Measurements from ENCODE around the gene B4GALT4.

Gene B4GALT4

DNA sequence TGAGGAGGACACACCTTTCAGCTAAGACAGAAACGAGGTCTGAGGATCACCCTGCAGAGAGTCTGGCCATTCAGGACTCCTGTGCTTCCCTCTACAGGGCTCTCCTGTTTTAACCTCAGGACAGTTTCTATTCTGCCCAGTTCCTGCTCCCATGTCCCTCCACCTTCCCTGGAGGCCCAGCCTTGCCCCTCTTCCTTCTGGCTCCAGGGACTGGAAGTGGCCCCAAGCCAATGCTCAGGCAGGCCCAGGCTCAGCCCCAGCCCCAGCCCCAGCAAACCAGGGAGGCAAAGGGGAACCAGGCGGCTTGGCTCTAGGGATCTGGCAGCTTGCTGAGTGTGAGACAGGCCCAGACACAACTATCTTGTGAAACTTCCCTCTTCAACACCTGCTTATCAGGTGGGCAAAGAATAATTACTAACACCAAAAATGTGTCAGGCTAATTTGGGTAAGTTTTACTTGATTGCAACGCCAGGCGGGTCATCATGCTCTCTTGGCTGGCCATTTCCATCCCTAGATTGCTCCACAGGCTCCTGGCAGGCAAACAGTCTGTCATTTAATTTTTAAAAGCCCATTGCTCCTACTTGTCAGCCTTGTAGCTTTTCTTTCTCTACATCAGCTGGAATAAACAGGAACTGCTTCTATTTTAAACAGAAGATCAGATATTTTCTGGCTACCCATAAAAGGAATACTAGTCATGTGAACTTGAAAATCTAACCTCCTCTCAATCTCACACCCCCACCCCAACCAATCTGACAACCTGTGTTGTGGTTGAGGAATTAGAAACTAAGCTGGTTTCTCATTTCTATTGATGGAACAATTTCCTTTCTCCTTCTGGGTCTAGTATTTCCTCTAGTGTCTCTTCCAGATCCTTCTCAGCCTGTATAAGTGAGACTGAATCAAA is 33.8 kb downstream of the B4GALT4 start:
- peaks cover 4 to 16% (median 15%) of the 10 kb centered on the region in 5 donors for H3K36me3 ChIP-seq (ENCODE audit: control insufficient read depth in 5 of 5, insufficient read depth in 5 of 5, low read length in 5 of 5)
- no peak overlapping the region for H3K27ac ChIP-seq (ENCODE audit: low read depth, low read length)
- H3K27me3 ChIP-seq (ENCODE audit: control insufficient read depth in 5 of 5, insufficient read depth in 4 of 5, low read length in 5 of 5) = no peaks in the 10 kb centered on the region
- no peak overlapping the region for H3K4me3 ChIP-seq (ENCODE audit: low read depth in 1 of 5, low read length in 5 of 5)
- H3K9ac ChIP-seq (ENCODE audit: low read length in 5 of 5) = no peak overlapping the region
- H3K4me1 ChIP-seq (ENCODE audit: control insufficient read depth in 5 of 5, insufficient read depth in 5 of 5, low read length in 5 of 5) = peaks cover 0 to 16% (median 4%) of the 10 kb centered on the region in 5 donors
- no peaks in the 10 kb centered on the region for H3K9me3 ChIP-seq (ENCODE audit: control insufficient read depth in 5 of 5, low read length in 5 of 5)

DNA sequence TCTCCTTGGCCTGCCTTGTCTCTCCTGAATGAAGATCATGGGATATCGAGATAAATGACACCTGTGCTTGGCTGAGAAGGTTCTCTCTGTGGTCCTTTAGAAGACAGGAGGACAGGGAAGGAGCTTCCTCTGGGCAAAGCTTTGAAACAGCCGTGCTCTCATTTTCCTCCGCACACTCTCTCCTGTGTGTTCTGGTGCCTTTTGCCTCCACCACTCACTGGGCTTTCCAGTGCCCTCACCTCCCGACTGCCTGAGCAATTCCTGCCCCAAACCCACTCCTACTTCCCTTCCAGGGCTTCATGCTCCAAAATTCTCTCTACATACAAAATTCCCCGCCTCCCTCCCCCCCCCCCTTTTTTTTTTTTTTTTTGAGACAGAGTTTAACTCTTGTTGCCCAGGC is 35.0 kb downstream of the B4GALT4 start:
- Histone ChIP-seq H3K4me1 (ENCODE audit: control insufficient read depth in 5 of 5, insufficient read depth in 5 of 5, low read length in 5 of 5) (peaks cover 0 to 16% (median 4%) of the 10 kb centered on the region in 5 donors), H3K4me3 (ENCODE audit: low read depth in 1 of 5, low read length in 5 of 5) (no peak overlapping the region), H3K9ac (ENCODE audit: low read length in 5 of 5) (no peak overlapping the region), H3K36me3 (ENCODE audit: control insufficient read depth in 5 of 5, insufficient read depth in 5 of 5, low read length in 5 of 5) (peaks cover 0 to 8% (median 7%) of the 10 kb centered on the region in 5 donors), H3K27ac (ENCODE audit: low read depth, low read length) (no peak overlapping the region), H3K9me3 (ENCODE audit: control insufficient read depth in 5 of 5, low read length in 5 of 5) (no peaks in the 10 kb centered on the region), H3K27me3 (ENCODE audit: control insufficient read depth in 5 of 5, insufficient read depth in 4 of 5, low read length in 5 of 5) (no peaks in the 10 kb centered on the region)

DNA sequence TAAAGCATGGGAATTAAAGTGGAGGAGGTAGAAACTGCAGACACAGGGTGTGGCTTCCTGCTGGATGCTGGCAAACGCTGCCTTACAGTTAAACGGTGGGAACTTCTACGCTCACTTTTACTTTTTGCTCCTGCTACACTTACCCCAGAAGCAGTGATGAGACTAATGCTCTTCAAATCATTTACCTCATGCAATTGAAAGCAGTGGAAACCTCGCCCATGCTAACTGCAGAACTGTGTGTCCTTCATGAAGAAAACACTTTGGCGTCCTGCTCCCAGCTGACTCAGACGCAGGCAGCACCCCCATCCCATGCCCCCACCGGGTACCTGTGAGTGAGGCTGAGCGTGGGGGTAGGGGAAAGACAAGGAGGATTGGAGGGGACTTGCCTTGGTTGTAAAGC is 35.5 kb downstream of the B4GALT4 start:
- Histone ChIP-seq H3K4me1 (ENCODE audit: control insufficient read depth in 5 of 5, insufficient read depth in 5 of 5, low read length in 5 of 5) (peaks cover 0 to 16% (median 4%) of the 10 kb centered on the region in 5 donors), H3K9me3 (ENCODE audit: control insufficient read depth in 5 of 5, low read length in 5 of 5) (no peaks in the 10 kb centered on the region), H3K36me3 (ENCODE audit: control insufficient read depth in 5 of 5, insufficient read depth in 5 of 5, low read length in 5 of 5) (peaks cover 0 to 7% (median 5%) of the 10 kb centered on the region in 5 donors), H3K9ac (ENCODE audit: low read length in 5 of 5) (no peak overlapping the region), H3K4me3 (ENCODE audit: low read depth in 1 of 5, low read length in 5 of 5) (no peak overlapping the region), H3K27me3 (ENCODE audit: control insufficient read depth in 5 of 5, insufficient read depth in 4 of 5, low read length in 5 of 5) (no peaks in the 10 kb centered on the region), H3K27ac (ENCODE audit: low read depth, low read length) (no peak overlapping the region)

DNA sequence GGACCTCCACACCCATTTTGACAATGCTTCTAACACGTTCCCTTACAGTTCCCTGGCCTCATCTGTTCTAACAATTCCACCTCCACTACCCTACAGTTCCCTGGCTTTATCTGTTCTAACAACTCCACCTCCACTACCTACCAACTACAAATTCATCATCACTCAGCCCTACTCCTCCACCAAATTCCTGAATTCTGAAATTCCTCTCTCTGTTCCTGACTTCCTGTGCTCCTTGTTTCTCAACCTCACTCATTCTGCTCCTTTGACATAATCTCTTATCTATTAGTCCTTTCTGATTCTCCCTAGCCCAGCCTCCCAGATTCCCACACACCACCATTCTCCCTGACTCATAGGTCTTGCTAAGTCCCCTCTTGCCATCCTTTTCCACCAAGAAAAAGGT is 44.8 kb downstream of the B4GALT4 start:
- H3K9ac ChIP-seq (ENCODE audit: low read length in 5 of 5) = no peak overlapping the region
- no peaks in the 10 kb centered on the region for H3K36me3 ChIP-seq (ENCODE audit: control insufficient read depth in 5 of 5, insufficient read depth in 5 of 5, low read length in 5 of 5)
- H3K27ac ChIP-seq (ENCODE audit: low read depth, low read length) = no peak overlapping the region
- no peak overlapping the region for H3K4me3 ChIP-seq (ENCODE audit: low read depth in 1 of 5, low read length in 5 of 5)
- no peaks in the 10 kb centered on the region for H3K27me3 ChIP-seq (ENCODE audit: control insufficient read depth in 5 of 5, insufficient read depth in 4 of 5, low read length in 5 of 5)
- no peaks in the 10 kb centered on the region for H3K4me1 ChIP-seq (ENCODE audit: control insufficient read depth in 5 of 5, insufficient read depth in 5 of 5, low read length in 5 of 5)
- H3K9me3 ChIP-seq (ENCODE audit: control insufficient read depth in 5 of 5, low read length in 5 of 5) = no peaks in the 10 kb centered on the region

DNA sequence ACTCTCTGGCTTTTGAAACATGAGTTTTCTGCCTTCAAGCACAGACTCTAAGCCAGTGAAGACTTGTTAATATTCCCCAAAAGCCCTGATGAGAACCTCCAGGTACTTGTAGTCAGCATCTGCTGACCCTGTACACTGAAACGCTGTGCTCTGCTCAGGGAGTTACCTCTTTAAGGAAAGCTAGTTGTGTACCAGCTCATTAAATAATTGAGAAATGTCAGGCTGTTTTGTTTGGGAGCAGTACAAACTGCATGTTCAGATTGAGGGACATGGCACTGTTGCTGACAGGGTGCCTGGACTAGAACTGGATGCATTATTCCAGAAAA is 45.6 kb downstream of the B4GALT4 start:
- H3K27me3 ChIP-seq (ENCODE audit: control insufficient read depth in 5 of 5, insufficient read depth in 4 of 5, low read length in 5 of 5) = no peaks in the 10 kb centered on the region
- no peaks in the 10 kb centered on the region for H3K9me3 ChIP-seq (ENCODE audit: control insufficient read depth in 5 of 5, low read length in 5 of 5)
- H3K4me3 ChIP-seq (ENCODE audit: low read depth in 1 of 5, low read length in 5 of 5) = no peak overlapping the region
- no peak overlapping the region for H3K9ac ChIP-seq (ENCODE audit: low read length in 5 of 5)
- H3K4me1 ChIP-seq (ENCODE audit: control insufficient read depth in 5 of 5, insufficient read depth in 5 of 5, low read length in 5 of 5) = no peaks in the 10 kb centered on the region
- H3K36me3 ChIP-seq (ENCODE audit: control insufficient read depth in 5 of 5, insufficient read depth in 5 of 5, low read length in 5 of 5) = no peaks in the 10 kb centered on the region
- H3K27ac ChIP-seq (ENCODE audit: low read depth, low read length) = no peak overlapping the region

DNA sequence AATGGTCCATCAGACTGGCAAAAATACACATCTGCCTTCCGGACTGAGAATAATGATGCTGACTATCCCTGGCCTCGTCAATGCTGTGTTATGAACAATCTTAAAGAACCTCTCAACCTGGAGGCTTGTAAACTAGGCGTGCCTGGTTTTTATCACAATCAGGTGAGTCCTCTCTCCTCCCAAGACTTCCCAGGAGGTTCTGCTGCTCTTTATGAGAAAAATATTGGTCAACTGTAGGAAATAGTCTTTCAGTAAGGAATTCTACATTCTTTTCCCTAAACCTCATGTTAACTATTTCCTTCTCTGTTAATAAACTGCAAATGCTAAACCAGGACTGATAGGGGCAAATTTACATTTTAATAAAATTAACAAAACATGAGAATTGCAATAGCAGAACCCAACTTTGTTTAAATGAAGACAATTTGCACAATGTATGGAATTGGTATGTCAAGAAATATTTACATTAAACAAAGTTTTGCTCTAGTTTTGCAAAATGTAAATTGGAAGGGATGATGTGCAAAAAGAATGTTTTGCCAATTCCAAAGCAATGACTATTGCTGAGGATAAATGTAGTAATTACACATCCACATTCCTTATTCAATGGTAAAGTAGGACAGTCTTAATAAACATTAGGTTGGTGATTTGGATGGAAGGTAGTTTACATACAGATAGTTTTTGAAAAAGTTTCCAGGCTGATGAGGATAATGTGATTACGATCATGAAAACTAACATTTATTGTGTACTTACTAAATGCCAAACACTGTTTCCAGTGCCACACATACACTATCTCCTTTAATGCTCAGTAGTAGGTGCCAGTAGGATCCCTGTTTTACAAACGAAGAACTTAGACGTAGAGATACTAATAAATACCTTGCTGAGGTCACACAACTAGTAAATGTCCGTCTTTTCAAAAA is 46.2 kb downstream of the B4GALT4 start:
- Histone ChIP-seq H3K36me3 (ENCODE audit: control insufficient read depth in 5 of 5, insufficient read depth in 5 of 5, low read length in 5 of 5) (no peaks in the 10 kb centered on the region), H3K9me3 (ENCODE audit: control insufficient read depth in 5 of 5, low read length in 5 of 5) (no peaks in the 10 kb centered on the region), H3K27me3 (ENCODE audit: control insufficient read depth in 5 of 5, insufficient read depth in 4 of 5, low read length in 5 of 5) (no peaks in the 10 kb centered on the region), H3K27ac (ENCODE audit: low read depth, low read length) (no peak overlapping the region), H3K4me1 (ENCODE audit: control insufficient read depth in 5 of 5, insufficient read depth in 5 of 5, low read length in 5 of 5) (no peaks in the 10 kb centered on the region), H3K9ac (ENCODE audit: low read length in 5 of 5) (no peak overlapping the region), H3K4me3 (ENCODE audit: low read depth in 1 of 5, low read length in 5 of 5) (no peak overlapping the region)

DNA sequence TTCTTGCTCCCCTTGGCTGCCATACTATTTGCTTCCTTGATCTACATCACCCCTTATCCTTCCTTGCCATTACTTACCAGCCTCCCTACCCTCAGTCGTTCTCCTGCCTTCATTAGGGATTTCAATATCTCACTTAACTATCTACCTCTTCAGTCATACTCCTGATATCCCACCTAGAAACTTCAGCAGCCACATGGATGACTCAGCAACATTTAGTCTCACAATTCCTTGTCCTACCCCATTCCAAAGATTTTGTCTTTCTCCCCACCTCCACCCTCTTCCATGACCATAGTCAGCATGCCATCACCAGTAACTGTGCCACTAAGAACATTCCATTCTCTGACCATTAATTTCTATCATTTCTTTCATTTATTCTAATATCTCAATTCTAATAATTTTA is 48.9 kb downstream of the B4GALT4 start:
- H3K27me3 ChIP-seq (ENCODE audit: control insufficient read depth in 5 of 5, insufficient read depth in 4 of 5, low read length in 5 of 5) = no peaks in the 10 kb centered on the region
- H3K9me3 ChIP-seq (ENCODE audit: control insufficient read depth in 5 of 5, low read length in 5 of 5) = no peaks in the 10 kb centered on the region
- no peaks in the 10 kb centered on the region for H3K4me1 ChIP-seq (ENCODE audit: control insufficient read depth in 5 of 5, insufficient read depth in 5 of 5, low read length in 5 of 5)
- no peaks in the 10 kb centered on the region for H3K36me3 ChIP-seq (ENCODE audit: control insufficient read depth in 5 of 5, insufficient read depth in 5 of 5, low read length in 5 of 5)
- no peak overlapping the region for H3K9ac ChIP-seq (ENCODE audit: low read length in 5 of 5)
- no peak overlapping the region for H3K27ac ChIP-seq (ENCODE audit: low read depth, low read length)
- no peak overlapping the region for H3K4me3 ChIP-seq (ENCODE audit: low read depth in 1 of 5, low read length in 5 of 5)

DNA sequence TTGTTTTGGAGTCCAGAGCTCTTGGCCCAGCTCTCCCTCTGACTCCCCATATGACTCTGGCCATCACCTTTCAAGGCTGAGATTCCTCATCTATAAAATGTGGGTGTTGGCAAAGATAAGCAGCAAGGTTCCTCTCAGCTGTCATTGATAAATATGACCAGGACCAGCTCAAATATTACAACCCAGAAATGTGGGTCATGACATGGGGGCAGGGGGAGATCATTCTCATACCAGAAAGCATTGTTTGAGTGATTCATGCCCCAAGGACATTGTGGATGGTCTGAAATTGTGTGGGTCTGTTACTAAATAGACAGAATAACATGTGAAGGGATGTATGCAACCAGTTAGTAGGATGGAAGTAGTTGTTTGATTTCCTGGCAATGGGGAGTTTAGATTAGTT is 53.4 kb downstream of the B4GALT4 start:
- no peaks in the 10 kb centered on the region for H3K27me3 ChIP-seq (ENCODE audit: control insufficient read depth in 5 of 5, insufficient read depth in 4 of 5, low read length in 5 of 5)
- H3K4me3 ChIP-seq (ENCODE audit: low read depth in 1 of 5, low read length in 5 of 5) = no peak overlapping the region
- no peak overlapping the region for H3K27ac ChIP-seq (ENCODE audit: low read depth, low read length)
- H3K9ac ChIP-seq (ENCODE audit: low read length in 5 of 5) = no peak overlapping the region
- H3K36me3 ChIP-seq (ENCODE audit: control insufficient read depth in 5 of 5, insufficient read depth in 5 of 5, low read length in 5 of 5) = no peaks in the 10 kb centered on the region
- H3K9me3 ChIP-seq (ENCODE audit: control insufficient read depth in 5 of 5, low read length in 5 of 5) = no peaks in the 10 kb centered on the region
- H3K4me1 ChIP-seq (ENCODE audit: control insufficient read depth in 5 of 5, insufficient read depth in 5 of 5, low read length in 5 of 5) = no peaks in the 10 kb centered on the region

DNA sequence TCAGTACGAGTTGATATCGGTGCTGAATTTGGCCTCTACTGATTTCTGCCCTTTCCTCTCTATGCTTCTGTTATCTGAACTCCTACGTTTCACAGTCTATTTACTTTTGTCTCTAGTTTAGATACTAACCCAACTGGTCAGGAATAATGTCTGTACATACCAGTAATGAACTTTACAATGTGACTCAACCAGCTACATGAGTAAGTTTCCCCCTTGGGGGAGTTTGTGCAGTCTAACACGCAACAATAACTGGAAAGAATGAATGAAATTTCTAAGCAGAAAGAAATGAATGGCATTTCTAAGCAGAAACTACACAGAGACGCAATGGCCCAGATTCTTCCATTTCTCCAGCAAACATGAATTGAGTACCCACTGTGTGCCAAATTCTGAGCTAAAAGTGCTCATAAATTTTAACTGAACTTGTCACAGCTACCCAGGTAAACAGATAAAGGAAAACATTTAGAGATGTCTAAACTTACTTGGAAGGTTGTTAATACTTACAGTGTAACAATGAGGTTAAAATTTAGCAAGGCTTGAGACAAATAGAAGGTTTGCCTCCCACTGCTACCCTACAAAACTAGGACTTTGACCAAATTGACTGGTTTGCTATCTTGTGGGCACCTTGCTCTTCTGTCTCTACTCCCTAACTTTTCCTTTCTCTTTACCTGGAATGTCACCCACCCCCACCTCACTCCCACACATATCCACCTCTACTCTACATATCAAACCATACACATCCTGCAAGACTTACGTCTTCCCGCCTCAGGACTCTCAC is 55.7 kb downstream of the B4GALT4 start:
- Histone ChIP-seq H3K27me3 (ENCODE audit: control insufficient read depth in 5 of 5, insufficient read depth in 4 of 5, low read length in 5 of 5) (no peaks in the 10 kb centered on the region), H3K4me3 (ENCODE audit: low read depth in 1 of 5, low read length in 5 of 5) (no peak overlapping the region), H3K36me3 (ENCODE audit: control insufficient read depth in 5 of 5, insufficient read depth in 5 of 5, low read length in 5 of 5) (no peaks in the 10 kb centered on the region), H3K27ac (ENCODE audit: low read depth, low read length) (no peak overlapping the region), H3K9me3 (ENCODE audit: control insufficient read depth in 5 of 5, low read length in 5 of 5) (no peaks in the 10 kb centered on the region), H3K4me1 (ENCODE audit: control insufficient read depth in 5 of 5, insufficient read depth in 5 of 5, low read length in 5 of 5) (no peaks in the 10 kb centered on the region), H3K9ac (ENCODE audit: low read length in 5 of 5) (no peak overlapping the region)
